NCI-H524 (cell line): ENCODE measurements around the gene ZIC3.

Experiments
- DNase-seq, 2 experiments: peaks; one replicate each; lab custom pipeline; 2025; lab: John Stamatoyannopoulos, UW

Gene ZIC3

DNA sequence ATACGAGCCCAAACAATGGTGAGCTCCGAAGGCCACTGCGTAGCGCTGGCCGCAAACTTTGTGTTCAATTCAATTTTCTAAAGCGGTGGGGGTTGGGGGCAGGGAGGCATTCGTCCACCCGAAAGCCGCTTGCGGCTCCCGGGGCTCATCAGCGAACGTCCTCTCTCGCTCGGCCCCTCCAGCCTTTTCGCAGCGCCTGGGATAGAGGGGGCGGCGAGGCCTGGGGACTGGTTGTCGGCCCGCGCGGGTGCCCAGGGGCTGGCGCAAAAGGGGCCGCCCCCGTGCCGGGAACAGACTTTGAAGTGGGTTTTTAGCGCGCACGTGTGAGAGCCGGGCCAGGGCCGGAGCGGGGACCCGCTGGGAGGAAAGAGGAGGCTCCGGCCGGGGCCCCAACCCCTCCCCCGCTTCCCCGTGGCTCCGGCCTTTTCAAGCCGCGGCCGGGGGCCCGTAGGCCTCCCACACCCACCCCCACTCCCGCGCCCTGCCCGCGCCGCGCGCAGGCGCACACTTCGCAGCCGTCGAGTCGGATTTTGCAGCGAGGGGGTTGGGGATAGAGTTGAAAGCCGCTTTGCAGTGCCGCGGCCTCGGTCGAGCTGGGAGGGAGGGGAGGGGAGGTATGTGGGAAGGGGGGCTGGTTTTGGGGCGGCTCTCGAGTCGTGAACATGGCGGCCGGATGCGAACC, 8.3 kb downstream of the ZIC3 start:
- no peak for DNase-seq

DNA sequence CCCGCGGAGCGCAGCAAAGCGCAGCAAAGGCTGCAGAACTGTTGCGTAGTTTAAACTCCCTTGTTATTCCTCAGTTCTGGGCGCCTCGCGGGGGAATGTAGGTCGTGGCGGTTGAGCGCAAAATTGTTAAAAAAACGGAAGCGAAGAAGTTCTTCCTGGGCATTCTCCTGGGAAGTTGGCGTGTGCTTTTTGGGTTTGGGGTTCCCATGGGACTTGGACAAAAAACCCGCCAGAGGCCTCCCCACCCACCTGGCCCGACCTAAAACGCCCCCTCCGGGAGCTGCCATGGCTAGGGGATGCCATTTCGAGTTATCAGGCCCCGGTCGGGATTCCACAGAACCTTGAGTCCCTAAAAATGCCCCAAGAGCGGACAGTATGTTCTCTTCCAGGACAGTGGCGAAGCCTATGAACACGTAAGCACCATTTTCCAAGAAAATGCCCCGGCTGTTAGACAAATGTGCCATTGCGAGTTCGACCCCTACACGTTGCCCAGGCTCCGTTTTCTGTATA, 8.9 kb downstream of the ZIC3 start:
- no peak for DNase-seq

DNA sequence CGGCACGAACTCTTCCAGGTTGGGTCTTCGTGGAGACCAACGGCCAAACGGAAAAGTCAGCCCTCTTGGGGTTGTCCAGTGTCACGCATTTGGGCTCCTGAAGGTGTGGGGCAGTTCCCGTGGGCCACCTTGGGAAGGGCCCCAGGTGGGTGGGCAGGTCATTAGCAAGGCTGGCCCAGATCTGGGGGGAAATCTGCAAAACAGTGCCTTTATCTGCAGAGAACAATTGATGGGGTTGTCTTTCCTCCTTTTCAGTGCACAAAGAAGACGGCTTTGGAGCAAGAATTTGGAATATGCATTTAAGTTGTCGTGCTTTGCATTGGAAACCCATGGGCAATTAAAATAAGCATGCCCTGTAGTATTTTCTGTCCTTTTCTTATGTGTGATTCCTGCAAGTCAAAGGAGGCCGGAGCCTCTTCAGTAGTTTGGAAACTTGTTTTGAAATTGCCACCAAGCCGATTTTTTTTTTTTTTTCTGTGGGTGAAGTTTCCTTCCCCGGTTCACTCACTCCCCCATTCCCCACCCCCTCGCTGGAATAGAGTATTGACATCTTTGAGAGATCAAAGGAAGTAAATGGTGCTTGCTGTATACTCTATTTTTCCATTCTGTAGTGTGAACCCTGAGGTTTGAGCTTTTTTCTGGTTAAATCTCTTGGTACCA, 9.8 kb downstream of the ZIC3 start:
- DNase-seq: no peak

DNA sequence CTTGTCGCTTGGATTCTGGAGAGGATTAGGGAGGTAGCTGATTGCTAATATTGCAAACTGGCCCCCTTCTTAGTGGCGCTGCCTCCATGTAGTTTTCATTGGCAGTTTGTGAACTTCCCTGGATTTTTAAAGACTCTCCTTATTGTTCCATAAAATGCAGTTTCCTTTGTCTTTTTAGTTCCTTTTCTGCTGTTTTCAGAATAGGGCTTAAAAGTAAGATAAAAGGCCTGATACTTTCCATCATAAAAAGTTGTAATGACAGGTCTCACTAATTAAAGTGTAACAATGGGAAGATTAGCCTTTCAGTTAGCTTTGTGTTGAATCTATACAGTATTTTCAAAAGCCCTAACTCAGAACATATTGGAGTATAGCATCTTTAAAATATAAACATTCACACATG, 21.2 kb downstream of the ZIC3 start:
- DNase-seq: no peak

DNA sequence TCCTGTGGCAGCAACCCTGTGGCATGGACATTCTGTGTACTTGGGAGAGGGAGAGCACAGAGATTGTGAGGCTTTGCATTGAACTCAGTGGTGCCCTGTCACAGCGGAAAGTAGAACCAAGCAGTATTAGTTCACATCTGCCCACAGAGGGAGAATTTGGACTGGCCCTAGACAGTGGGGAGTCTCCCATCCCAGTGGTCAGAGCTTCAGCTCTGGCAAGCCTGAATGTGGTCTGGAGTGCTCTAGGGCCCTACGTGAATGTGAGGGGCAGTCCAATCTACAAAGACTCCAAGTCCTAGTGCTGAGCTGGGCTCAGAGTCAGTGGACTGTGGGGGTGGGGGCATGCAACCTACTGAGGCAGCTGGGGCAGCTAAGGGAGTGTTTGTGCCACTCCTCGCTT, 34.8 kb downstream of the ZIC3 start:
- DNase-seq: no peak
